Smooth muscle cell (in vitro differentiated cells): Measurements from ENCODE around the gene IGF1R. TPM values are rescaled to one million over a fixed set of nuclear protein-coding genes. Genes with fewer than 3 reads are reported as not detected.

Experiments used
- DNase-seq: peaks from one replicate; lab custom pipeline; 2025; ENCODE audit not compliant: unreplicated experiment; lab: John Stamatoyannopoulos, UW
- H2AFZ ChIP-seq: fragments of 200-600 bp; sonication (generic); 2 replicates; pipeline ENCODE4 v1.6.0; 2016; ENCODE audit warnings: antibody characterized with exemption, low read depth, mild to moderate bottlenecking
- H3F3A ChIP-seq: fragments of 200-600 bp; sonication (generic); 2 replicates; pipeline ENCODE4 v1.6.0; 2017; ENCODE audit warnings: antibody characterized with exemption, low read depth
- H3K27ac ChIP-seq: fragments of 200-600 bp; sonication (generic); 2 replicates; pipeline ENCODE4 v1.5.1; 2016; ENCODE audit warnings: low read depth, mild to moderate bottlenecking
- H3K27me3 ChIP-seq: fragments of 200-600 bp; sonication (generic); 2 replicates; pipeline ENCODE4 v1.6.1; 2016; ENCODE audit warnings: low read depth, mild to moderate bottlenecking
- H3K36me3 ChIP-seq: fragments of 200-600 bp; sonication (generic); 2 replicates; pipeline ENCODE4 v1.5.1; 2016; ENCODE audit warnings: low read depth
- H3K4me1 ChIP-seq: fragments of 200-600 bp; sonication (generic); 2 replicates; pipeline ENCODE4 v1.5.1; 2016; ENCODE audit warnings: low read depth
- H3K4me2 ChIP-seq: fragments of 200-600 bp; sonication (generic); 2 replicates; pipeline ENCODE4 v1.6.0; 2016; ENCODE audit warnings: mild to moderate bottlenecking
- H3K4me3 ChIP-seq: fragments of 200-600 bp; sonication (generic); 2 replicates; pipeline ENCODE4 v1.5.1; 2016; ENCODE audit warnings: mild to moderate bottlenecking
- H3K79me2 ChIP-seq: fragments of 200-600 bp; sonication (generic); 2 replicates; pipeline ENCODE4 v1.6.0; 2016; ENCODE audit warnings: low read depth, mild to moderate bottlenecking
- H3K9ac ChIP-seq: fragments of 200-600 bp; sonication (generic); 2 replicates; pipeline ENCODE4 v1.6.0; 2016; ENCODE audit warnings: low read depth
- H3K9me3 ChIP-seq: fragments of 200-600 bp; sonication (generic); replicated peaks from 2 replicates; pipeline ENCODE4 v1.5.1; 2016; ENCODE audit warnings: low read depth
- H4K20me1 ChIP-seq: fragments of 200-600 bp; sonication (generic); 2 replicates; pipeline ENCODE4 v1.6.0; 2016; ENCODE audit warnings: low read depth
- CTCF ChIP-seq: fragments of 200-600 bp; sonication (generic); IDR thresholded peaks from 2 replicates; pipeline ENCODE4 v1.5.1; 2017; ENCODE audit warnings: borderline replicate concordance, mild to moderate bottlenecking, antibody characterized with exemption; ENCODE audit not compliant: insufficient read depth, poor library complexity, severe bottlenecking
- WGBS: methylation state at CpG from one replicate; pipeline ENCODE4 v1.1.7; 2016; ENCODE audit warnings: low lambda C conversion rate; 5-methylcytosine and 5-hydroxymethylcytosine counted together
- polyA plus RNA-seq: library from polyadenylated mRNA; unstranded; fragments of >200 nt; fragmentation: Nextera tagmentation; extraction: Ambion mirVana; gene quantifications from 2 replicates; pipeline ENCODE4 v1.2.1, GENCODE V29; 2016
- total RNA-seq: library from RNA; depleted of rRNA; stranded (reverse); fragments of >200 nt; gene quantifications from 2 replicates; pipeline ENCODE4 v1.2.3, GENCODE V29; 2014

IGF1R gene
- total and polyA plus RNA-seq, 2 experiments from 2014 or later = 14.0 to 70.2 TPM

GRCh38 chr15:98870788-98871187, 222.4 kb downstream of the IGF1R start:
- H3K36me3 ChIP-seq = no peaks in the 10 kb centered on the region
- WGBS = 95% methylated on average over 6 of the region's 6 CpGs

GRCh38 chr15:98872774-98873173, 224.4 kb downstream of the IGF1R start:
- H3K27me3 ChIP-seq = no peaks in the 10 kb centered on the region
- no peaks in the 10 kb centered on the region for H3K9me3 ChIP-seq
- no peaks in the 10 kb centered on the region for H3K36me3 ChIP-seq
- H3F3A ChIP-seq = peaks cover 26% of the 10 kb centered on the region
- H3K9ac ChIP-seq = peak overlapping the region; percentile 38
- H3K4me2 ChIP-seq = peak overlapping the region; percentile 84
- peaks cover 51% of the 10 kb centered on the region for H3K4me1 ChIP-seq
- DNase-seq = no peak
- H3K79me2 ChIP-seq = peaks cover 82% of the 10 kb centered on the region
- peak overlapping the region; percentile 69 for H3K27ac ChIP-seq
- no peak overlapping the region for H2AFZ ChIP-seq
- no peak for TF ChIP-seq CTCF
- whole genome bisulfite sequencing = 73% methylated on average over 3 of the region's 3 CpGs
- no peak overlapping the region for H3K4me3 ChIP-seq
- H4K20me1 ChIP-seq = peaks cover 21% of the 10 kb centered on the region

More at GRCh38 chr15:98870788-98871187, 222.4 kb downstream of the IGF1R start:
- no peak for DNase-seq
- Histone ChIP-seq H3K27ac (no peak overlapping the region), H3K4me2 (no peak overlapping the region), H3K9me3 (no peaks in the 10 kb centered on the region), H3F3A (peaks cover 24% of the 10 kb centered on the region), H3K4me1 (peaks cover 37% of the 10 kb centered on the region), H3K27me3 (no peaks in the 10 kb centered on the region), H4K20me1 (peaks cover 21% of the 10 kb centered on the region), H3K4me3 (no peak overlapping the region), H3K9ac (no peak overlapping the region), H2AFZ (no peak overlapping the region), H3K79me2 (peaks cover 76% of the 10 kb centered on the region)
- no peak for TF ChIP-seq CTCF

- peaks cover 26% of the 10 kb centered on the region for H3F3A ChIP-seq
- H3K79me2 ChIP-seq = peaks cover 76% of the 10 kb centered on the region
- H3K9me3 ChIP-seq = no peaks in the 10 kb centered on the region
- H3K4me1 ChIP-seq = peaks cover 58% of the 10 kb centered on the region
- H4K20me1 ChIP-seq = peaks cover 17% of the 10 kb centered on the region
- H2AFZ ChIP-seq = no peak overlapping the region
- H3K36me3 ChIP-seq = no peaks in the 10 kb centered on the region
- H3K27me3 ChIP-seq = no peaks in the 10 kb centered on the region
- peak overlapping the region; percentile 84 for H3K4me2 ChIP-seq
- H3K4me3 ChIP-seq = peak overlapping the region; percentile 32
- peak overlapping the region; percentile 38 for H3K9ac ChIP-seq
- WGBS = 17% methylated on average over 12 of the region's 12 CpGs
- peak overlapping the region; percentile 69 for H3K27ac ChIP-seq
- TF ChIP-seq CTCF = no peak
- no peak for DNase-seq
Observed at GRCh38 chr15:98873441-98874218, 225.3 kb downstream of the IGF1R start.
